COLO668 (cell line): ENCODE data around the gene ILK.

Source experiments
- DNase-seq: peaks from one replicate; lab custom pipeline; 2025; ENCODE audit not compliant: unreplicated experiment; lab: John Stamatoyannopoulos, UW

ILK gene

GRCh38 chr11:6603287-6604080 lies at the start of gene ILK, which contains the start of gene RRP8:
Gene ILK (plus strand): TSS chr11:6603774. CDS start chr11:6604272, 498 bp downstream.
Gene RRP8 (minus strand): TSS chr11:6603616. CDS start chr11:6603502, 114 bp downstream.
- peak; percentile 93 for DNase-seq

GRCh38 chr11:6554828-6555706 lies 48.5 kb upstream of the ILK start:
- no peak for DNase-seq

- DNase-seq, result no peak
Measured at GRCh38 chr11:6556139-6556949, 47.2 kb upstream of the ILK start.

DNA sequence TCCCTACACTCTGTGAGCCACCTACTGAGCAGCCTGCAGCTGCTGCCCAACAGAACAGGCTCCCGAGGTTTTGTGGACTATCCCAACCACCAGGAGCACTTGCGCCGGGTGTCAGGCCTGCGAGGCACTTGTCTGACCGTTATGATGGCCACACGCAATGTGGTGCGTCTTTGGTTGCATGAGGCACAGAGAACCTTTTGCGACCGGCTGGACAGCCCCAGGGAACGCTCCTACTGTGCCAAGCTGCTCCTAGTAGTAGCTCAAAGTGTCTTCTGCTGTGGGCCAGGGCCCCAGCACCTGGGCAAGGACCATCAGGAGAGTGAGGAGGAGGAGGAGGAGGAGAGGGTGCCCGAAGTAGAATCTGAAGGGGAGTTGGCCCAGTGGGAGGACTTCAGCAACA lies 46.5 kb upstream of the ILK start:
- no peak for DNase-seq

DNA sequence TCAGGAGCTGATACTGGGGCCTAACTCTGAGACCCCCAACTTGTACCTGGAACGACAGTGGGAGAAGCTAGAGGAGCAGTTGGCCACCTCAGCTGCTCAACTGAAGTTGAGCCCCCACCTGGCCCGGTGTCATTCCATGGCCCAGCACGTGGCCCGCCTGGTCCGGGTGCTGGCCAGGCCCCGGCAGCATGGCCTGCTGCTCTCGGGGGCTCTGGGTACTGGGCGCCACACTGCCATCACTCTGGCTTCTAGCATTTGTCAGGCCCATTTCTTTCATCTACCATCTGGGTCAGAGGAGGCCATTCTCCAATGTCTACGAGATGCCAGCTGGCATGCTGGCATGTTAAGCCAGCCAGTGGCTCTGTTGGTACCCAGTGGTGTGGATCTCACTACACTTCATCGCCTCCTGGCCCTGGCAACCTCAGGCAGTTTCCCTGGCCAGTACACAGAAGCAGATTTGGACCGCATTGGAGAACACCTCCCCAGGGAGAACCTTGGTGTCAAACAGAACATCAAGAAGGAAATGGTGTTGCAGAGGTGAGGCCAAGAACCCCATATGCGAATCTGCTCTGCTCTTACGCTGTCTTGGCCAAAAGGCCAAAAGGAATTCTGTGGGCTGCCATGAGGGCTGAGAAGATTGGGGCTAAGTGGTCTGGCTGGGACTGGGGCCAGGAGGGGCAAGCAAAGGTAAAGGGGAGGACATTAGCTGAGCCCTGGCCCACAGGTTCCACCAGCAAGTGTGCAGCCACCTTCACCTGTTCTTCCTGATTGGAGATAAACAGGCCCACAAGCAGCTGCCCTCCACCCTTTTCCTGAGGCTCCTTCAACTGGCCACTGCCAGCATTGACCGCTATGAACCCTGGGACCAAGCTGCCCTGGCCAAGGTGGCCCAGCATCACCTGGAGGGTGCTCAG lies 45.6 kb upstream of the ILK start:
- DNase-seq, result no peak

- DNase-seq, result no peak
Measured at GRCh38 chr11:6559369-6559768, 44.2 kb upstream of the ILK start.

GRCh38 chr11:6561288-6561687 lies 42.3 kb upstream of the ILK start:
- DNase-seq, result no peak

GRCh38 chr11:6563121-6563619 lies 40.4 kb upstream of the ILK start:
- no peak for DNase-seq

GRCh38 chr11:6563667-6564066 lies 39.9 kb upstream of the ILK start:
- DNase-seq, result no peak

- no peak for DNase-seq
Measured at GRCh38 chr11:6565325-6565724, 38.2 kb upstream of the ILK start.

- no peak for DNase-seq
Measured at GRCh38 chr11:6565988-6566703, 37.4 kb upstream of the ILK start.

DNA sequence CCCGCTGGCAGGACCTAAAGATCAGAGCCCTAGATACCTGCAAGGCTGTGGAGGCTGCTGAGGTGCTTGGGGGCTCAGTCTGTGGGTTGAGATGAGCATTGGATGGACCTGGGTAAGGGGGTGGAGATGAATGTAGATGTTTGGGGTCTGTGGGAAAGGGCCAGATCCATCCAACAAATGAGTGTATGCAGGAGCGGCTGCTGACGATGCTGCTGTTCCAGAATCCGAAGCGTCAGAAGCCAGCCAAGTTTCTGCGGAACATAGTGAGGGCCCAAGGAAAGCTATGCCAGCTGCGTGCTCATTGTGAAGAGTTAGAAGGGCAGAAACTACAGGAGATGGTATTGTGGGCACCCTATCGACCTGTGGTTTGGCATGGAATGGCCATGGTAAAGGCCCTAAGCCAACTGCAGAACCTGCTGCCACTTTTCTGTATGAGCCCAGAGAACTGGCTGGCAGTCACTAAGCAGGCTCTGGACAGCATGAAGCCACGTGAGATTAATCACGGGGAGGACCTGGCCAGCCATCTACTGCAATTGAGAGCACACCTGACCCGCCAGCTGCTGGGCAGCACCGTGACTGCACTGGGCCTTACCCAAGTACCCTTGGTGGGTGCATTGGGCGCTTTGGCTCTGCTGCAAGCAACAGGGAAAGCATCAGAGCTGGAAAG lies 36.7 kb upstream of the ILK start:
- no peak for DNase-seq

GRCh38 chr11:6567371-6567745 lies 36.2 kb upstream of the ILK start:
- no peak for DNase-seq

- no peak for DNase-seq
Measured at GRCh38 chr11:6568191-6568918, 35.2 kb upstream of the ILK start.

- DNase-seq, result no peak
Measured at GRCh38 chr11:6569706-6570105, 33.9 kb upstream of the ILK start.

DNA sequence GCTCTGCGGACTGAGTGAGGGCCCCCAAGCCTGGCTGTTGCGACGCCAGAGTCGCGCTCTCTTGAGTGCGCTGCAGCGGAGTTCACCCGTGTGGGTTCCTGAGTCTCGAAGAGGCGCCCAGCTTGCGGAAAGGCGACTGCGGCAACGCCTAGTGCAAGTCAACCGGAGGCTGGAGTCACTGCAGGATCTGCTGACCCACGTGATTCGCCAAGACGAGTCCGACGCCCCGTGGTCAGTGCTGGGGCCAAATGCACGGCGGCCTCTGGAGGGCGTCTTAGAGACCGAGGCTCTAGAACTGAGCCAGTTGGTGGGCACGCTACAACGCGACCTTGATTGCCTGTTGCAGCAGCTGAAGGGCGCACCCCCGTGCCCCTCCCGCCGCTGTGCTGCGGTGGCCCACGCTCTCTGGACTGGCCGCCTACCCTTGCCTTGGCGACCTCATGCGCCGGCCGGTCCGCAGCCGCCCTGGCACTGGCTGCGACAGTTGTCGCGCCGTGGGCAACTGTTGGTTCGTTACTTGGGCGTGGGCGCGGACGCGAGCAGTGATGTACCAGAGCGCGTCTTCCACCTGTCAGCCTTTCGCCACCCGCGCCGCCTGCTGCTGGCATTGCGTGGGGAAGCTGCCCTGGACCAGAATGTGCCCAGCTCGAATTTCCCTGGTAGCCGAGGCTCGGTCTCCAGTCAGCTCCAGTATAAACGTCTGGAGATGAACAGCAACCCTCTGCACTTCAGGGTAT lies 32.7 kb upstream of the ILK start:
- DNase-seq, result no peak

GRCh38 chr11:6571434-6572008 lies 32.1 kb upstream of the ILK start:
- no peak for DNase-seq
